ENCODE measurements around the gene TIGAR.

Gene TIGAR

GRCh38 chr12:4273652-4274395 lies 47.2 kb upstream of the TIGAR start, which contains the start of gene CCND2:
TSS of gene CCND2 (plus strand) at chr12:4273762. CDS start at chr12:4274041, 279 bp downstream.
- H2BK120ac ChIP-seq (ENCODE audit: low read depth, low read length) = peak within 1 kb of the TSS; percentile 74
- H2BK15ac ChIP-seq (replicated peaks; ENCODE audit: low read depth) = peak within 1 kb of the TSS; percentile 39
- H3K4ac ChIP-seq (ENCODE audit: low read depth, low read length) = peak within 1 kb of the TSS; percentile 93
- H3K9ac ChIP-seq (ENCODE audit: low read length) = peak within 1 kb of the TSS; percentile 91
- H4K8ac ChIP-seq (ENCODE audit: low read depth, low read length) = no peak within 1 kb of the TSS
- peak within 1 kb of the TSS; percentile 73 for H2BK5ac ChIP-seq (ENCODE audit: low read length)
- peak within 1 kb of the TSS; percentile 27 for H4K5ac ChIP-seq (ENCODE audit: low read length)
- H3K4me3 ChIP-seq (ENCODE audit: low read length) = peak within 1 kb of the TSS; percentile 94
- H3K18ac ChIP-seq (ENCODE audit: low read length) = peak within 1 kb of the TSS; percentile 94
- H3K79me2 ChIP-seq (ENCODE audit: control insufficient read depth, insufficient read depth, low read length) = peaks cover 48% of the 10 kb centered on the region
- peak; percentile 99 for DNase-seq
- peak within 1 kb of the TSS; percentile 97 for H3K56ac ChIP-seq (ENCODE audit: low read length)
- H3K36me3 ChIP-seq (ENCODE audit: control insufficient read depth, insufficient read depth, low read length) = peaks cover 16% of the 10 kb centered on the region
- peak within 1 kb of the TSS; percentile 89 for H3K4me2 ChIP-seq (ENCODE audit: low read length)
- peaks cover 12% of the 10 kb centered on the region for H3K79me1 ChIP-seq (ENCODE audit: low read length)
- H3K23ac ChIP-seq (ENCODE audit: low read length) = peak within 1 kb of the TSS; percentile 68
- peaks cover 10% of the 10 kb centered on the region for H3K4me1 ChIP-seq (ENCODE audit: control insufficient read depth, low read depth, low read length)
- peak within 1 kb of the TSS; percentile 95 for H3K27ac ChIP-seq (ENCODE audit: low read depth, low read length)
- WGBS (ENCODE audit: extremely low coverage, insufficient coverage, low lambda C conversion rate) = no CpG with 5 or more reads among the region's 52 CpGs
- no peaks in the 10 kb centered on the region for H3K27me3 ChIP-seq (ENCODE audit: insufficient read depth, low read length, poor library complexity)
- H2AK5ac ChIP-seq (ENCODE audit: low read length) = peak within 1 kb of the TSS; percentile 8

DNA sequence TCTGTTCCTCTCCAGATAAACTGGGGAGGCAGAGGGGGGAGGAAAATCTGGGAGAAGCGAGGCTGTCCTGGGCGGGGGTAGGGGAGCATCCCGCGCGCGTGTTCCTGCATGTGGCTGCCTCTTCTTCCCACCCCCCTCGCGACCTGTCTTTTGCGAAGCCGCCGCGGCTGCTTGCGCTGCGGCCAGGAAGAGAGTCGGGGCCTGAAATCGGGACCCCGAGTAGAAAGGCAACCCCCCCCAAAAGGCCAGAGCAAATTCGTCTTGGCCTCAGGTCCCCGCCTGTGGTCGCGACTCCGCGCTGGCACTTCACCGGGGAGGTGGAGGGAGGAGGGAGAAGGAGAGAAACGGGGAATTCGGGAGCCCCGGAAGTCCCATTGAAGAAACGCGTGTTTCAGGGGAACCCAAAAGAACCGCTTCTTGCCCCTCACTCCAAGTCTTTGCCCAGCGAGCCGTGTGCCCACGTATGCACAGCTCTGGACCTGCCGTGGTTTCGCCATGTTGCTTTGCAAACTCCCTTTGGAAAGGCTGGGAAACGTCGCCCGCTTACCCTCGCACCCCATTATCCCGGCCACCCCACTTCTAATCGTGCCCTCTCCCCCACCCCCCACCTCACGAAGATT lies 46.5 kb upstream of the TIGAR start:
- Histone ChIP-seq H2BK5ac (ENCODE audit: low read length) (peak overlapping the region; percentile 58), H3K23ac (ENCODE audit: low read length) (no peak overlapping the region), H3K27me3 (ENCODE audit: insufficient read depth, low read length, poor library complexity) (no peaks in the 10 kb centered on the region), H3K9ac (ENCODE audit: low read length) (peak overlapping the region; percentile 91), H3K4me1 (ENCODE audit: control insufficient read depth, low read depth, low read length) (peaks cover 10% of the 10 kb centered on the region), H3K18ac (ENCODE audit: low read length) (peak overlapping the region; percentile 68), H2BK120ac (ENCODE audit: low read depth, low read length) (peak overlapping the region; percentile 74), H4K5ac (ENCODE audit: low read length) (no peak overlapping the region), H4K8ac (ENCODE audit: low read depth, low read length) (no peak overlapping the region), H3K56ac (ENCODE audit: low read length) (peak overlapping the region; percentile 96), H3K36me3 (ENCODE audit: control insufficient read depth, insufficient read depth, low read length) (peaks cover 16% of the 10 kb centered on the region), H3K4ac (ENCODE audit: low read depth, low read length) (peak overlapping the region; percentile 93), H3K4me2 (ENCODE audit: low read length) (peak overlapping the region; percentile 46), H3K4me3 (ENCODE audit: low read length) (peak overlapping the region; percentile 94), H3K27ac (ENCODE audit: low read depth, low read length) (peak overlapping the region; percentile 49), H3K79me2 (ENCODE audit: control insufficient read depth, insufficient read depth, low read length) (peaks cover 52% of the 10 kb centered on the region), H2BK15ac (replicated peaks; ENCODE audit: low read depth) (no peak overlapping the region), H3K79me1 (ENCODE audit: low read length) (peaks cover 12% of the 10 kb centered on the region), H2AK5ac (ENCODE audit: low read length) (no peak overlapping the region)
- no CpG with 5 or more reads among the region's 42 CpGs for WGBS (ENCODE audit: extremely low coverage, insufficient coverage, low lambda C conversion rate)
- DNase-seq = no peak

- Histone ChIP-seq H3K27me3 (ENCODE audit: insufficient read depth, low read length, poor library complexity) (no peaks in the 10 kb centered on the region), H3K9ac (ENCODE audit: low read length) (peak overlapping the region; percentile 91), H3K23ac (ENCODE audit: low read length) (no peak overlapping the region), H3K36me3 (ENCODE audit: control insufficient read depth, insufficient read depth, low read length) (peaks cover 22% of the 10 kb centered on the region), H3K4me2 (ENCODE audit: low read length) (peak overlapping the region; percentile 66), H2BK15ac (replicated peaks; ENCODE audit: low read depth) (no peak overlapping the region), H3K27ac (ENCODE audit: low read depth, low read length) (peak overlapping the region; percentile 60), H2BK5ac (ENCODE audit: low read length) (peak overlapping the region; percentile 76), H2AK5ac (ENCODE audit: low read length) (no peak overlapping the region), H3K56ac (ENCODE audit: low read length) (peak overlapping the region; percentile 96), H3K4me3 (ENCODE audit: low read length) (peak overlapping the region; percentile 94), H4K5ac (ENCODE audit: low read length) (no peak overlapping the region), H3K4me1 (ENCODE audit: control insufficient read depth, low read depth, low read length) (peaks cover 10% of the 10 kb centered on the region), H4K8ac (ENCODE audit: low read depth, low read length) (peak overlapping the region; percentile 66), H3K79me1 (ENCODE audit: low read length) (peaks cover 17% of the 10 kb centered on the region), H3K79me2 (ENCODE audit: control insufficient read depth, insufficient read depth, low read length) (peaks cover 59% of the 10 kb centered on the region), H2BK120ac (ENCODE audit: low read depth, low read length) (peak overlapping the region; percentile 74), H3K18ac (ENCODE audit: low read length) (peak overlapping the region; percentile 68), H3K4ac (ENCODE audit: low read depth, low read length) (peak overlapping the region; percentile 93)
- DNase-seq = no peak
- WGBS (ENCODE audit: extremely low coverage, insufficient coverage, low lambda C conversion rate) = no CpG with 5 or more reads among the region's 43 CpGs
Observed at GRCh38 chr12:4275016-4275869, 45.8 kb upstream of the TIGAR start.

DNA sequence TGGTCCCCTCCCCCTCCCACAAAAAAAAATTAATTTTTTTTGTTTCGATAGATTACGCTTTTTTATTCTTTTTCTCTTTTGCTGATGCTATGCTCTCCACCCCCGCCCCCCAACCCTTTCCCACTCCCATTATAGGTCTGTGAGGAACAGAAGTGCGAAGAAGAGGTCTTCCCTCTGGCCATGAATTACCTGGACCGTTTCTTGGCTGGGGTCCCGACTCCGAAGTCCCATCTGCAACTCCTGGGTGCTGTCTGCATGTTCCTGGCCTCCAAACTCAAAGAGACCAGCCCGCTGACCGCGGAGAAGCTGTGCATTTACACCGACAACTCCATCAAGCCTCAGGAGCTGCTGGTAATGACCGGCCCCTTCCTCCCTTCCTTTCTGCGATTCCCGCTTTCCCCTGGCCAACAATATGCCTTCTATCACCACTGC lies 45.1 kb upstream of the TIGAR start:
- Histone ChIP-seq H3K27ac (ENCODE audit: low read depth, low read length) (peak overlapping the region; percentile 26), H3K56ac (ENCODE audit: low read length) (peak overlapping the region; percentile 96)
- WGBS (ENCODE audit: extremely low coverage, insufficient coverage, low lambda C conversion rate) = no CpG with 5 or more reads among the region's 14 CpGs

DNA sequence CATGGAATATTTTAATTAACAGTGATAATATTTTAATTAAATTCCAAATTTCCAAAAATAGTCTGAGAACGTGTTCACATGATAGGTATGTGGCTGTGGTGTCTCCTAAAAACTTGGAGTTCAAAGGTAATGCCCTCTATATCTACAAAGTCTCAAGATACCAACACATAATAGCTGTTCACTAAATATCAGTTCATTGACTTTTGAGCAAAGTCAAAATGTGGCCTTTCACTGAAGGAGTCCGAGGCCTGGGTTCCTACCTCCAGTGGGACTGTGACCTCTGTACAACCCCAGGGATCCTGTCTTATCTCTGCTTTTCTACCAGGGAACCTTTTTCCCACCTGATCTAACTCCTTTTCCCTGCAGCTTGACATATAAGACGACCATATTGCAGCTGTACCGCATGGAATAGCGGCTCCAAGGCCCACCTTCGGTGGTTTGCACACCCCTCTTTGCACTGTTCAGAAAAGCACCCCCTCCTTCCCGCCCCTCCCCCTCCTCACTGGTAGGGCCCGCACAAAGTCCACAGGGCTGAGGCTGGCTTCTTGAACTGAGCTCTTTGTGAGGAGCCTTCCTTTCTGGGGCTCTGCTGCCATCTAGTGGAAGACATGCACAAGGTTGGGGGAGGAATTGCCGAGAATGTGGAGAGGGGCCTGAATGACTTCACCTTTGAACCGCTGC lies 44.3 kb upstream of the TIGAR start:
- H3K79me1 ChIP-seq (ENCODE audit: low read length) = peaks cover 23% of the 10 kb centered on the region
- WGBS (ENCODE audit: extremely low coverage, insufficient coverage, low lambda C conversion rate) = no CpG with 5 or more reads among the region's 10 CpGs
- H4K8ac ChIP-seq (ENCODE audit: low read depth, low read length) = no peak overlapping the region
- no peak overlapping the region for H3K27ac ChIP-seq (ENCODE audit: low read depth, low read length)
- peaks cover 71% of the 10 kb centered on the region for H3K79me2 ChIP-seq (ENCODE audit: control insufficient read depth, insufficient read depth, low read length)
- no peaks in the 10 kb centered on the region for H3K27me3 ChIP-seq (ENCODE audit: insufficient read depth, low read length, poor library complexity)
- DNase-seq = peak; percentile 97
- H3K4me2 ChIP-seq (ENCODE audit: low read length) = peak overlapping the region; percentile 84
- no peak overlapping the region for H2AK5ac ChIP-seq (ENCODE audit: low read length)
- no peak overlapping the region for H2BK120ac ChIP-seq (ENCODE audit: low read depth, low read length)
- H2BK5ac ChIP-seq (ENCODE audit: low read length) = no peak overlapping the region
- H3K9ac ChIP-seq (ENCODE audit: low read length) = peak overlapping the region; percentile 91
- peaks cover 26% of the 10 kb centered on the region for H3K36me3 ChIP-seq (ENCODE audit: control insufficient read depth, insufficient read depth, low read length)
- no peak overlapping the region for H3K4ac ChIP-seq (ENCODE audit: low read depth, low read length)
- no peak overlapping the region for H4K5ac ChIP-seq (ENCODE audit: low read length)
- H3K56ac ChIP-seq (ENCODE audit: low read length) = peak overlapping the region; percentile 96
- no peak overlapping the region for H3K18ac ChIP-seq (ENCODE audit: low read length)
- H3K4me3 ChIP-seq (ENCODE audit: low read length) = peak overlapping the region; percentile 15
- H3K23ac ChIP-seq (ENCODE audit: low read length) = no peak overlapping the region
- H3K4me1 ChIP-seq (ENCODE audit: control insufficient read depth, low read depth, low read length) = peaks cover 10% of the 10 kb centered on the region
- no peak overlapping the region for H2BK15ac ChIP-seq (replicated peaks; ENCODE audit: low read depth)

More for the DNA sequence above, 45.1 kb upstream of the TIGAR start:
- Histone ChIP-seq H3K79me1 (ENCODE audit: low read length) (peaks cover 19% of the 10 kb centered on the region), H3K36me3 (ENCODE audit: control insufficient read depth, insufficient read depth, low read length) (peaks cover 24% of the 10 kb centered on the region), H2AK5ac (ENCODE audit: low read length) (no peak overlapping the region), H4K5ac (ENCODE audit: low read length) (no peak overlapping the region), H2BK5ac (ENCODE audit: low read length) (no peak overlapping the region), H3K4ac (ENCODE audit: low read depth, low read length) (peak overlapping the region; percentile 93), H3K23ac (ENCODE audit: low read length) (no peak overlapping the region), H3K27me3 (ENCODE audit: insufficient read depth, low read length, poor library complexity) (no peaks in the 10 kb centered on the region), H4K8ac (ENCODE audit: low read depth, low read length) (no peak overlapping the region), H3K4me3 (ENCODE audit: low read length) (peak overlapping the region; percentile 94), H3K79me2 (ENCODE audit: control insufficient read depth, insufficient read depth, low read length) (peaks cover 64% of the 10 kb centered on the region), H2BK15ac (replicated peaks; ENCODE audit: low read depth) (no peak overlapping the region), H3K18ac (ENCODE audit: low read length) (peak overlapping the region; percentile 68), H3K4me1 (ENCODE audit: control insufficient read depth, low read depth, low read length) (peaks cover 10% of the 10 kb centered on the region), H2BK120ac (ENCODE audit: low read depth, low read length) (no peak overlapping the region), H3K4me2 (ENCODE audit: low read length) (peak overlapping the region; percentile 84), H3K9ac (ENCODE audit: low read length) (peak overlapping the region; percentile 91)
- DNase-seq = peak; percentile 53

Measured in mesendoderm (in vitro differentiated cells).